Lower leg skin (tissue), 4 donors: Measurements from ENCODE around the gene IFT122. TPM values are rescaled to one million over a fixed set of nuclear protein-coding genes. Genes with fewer than 3 reads are reported as not detected.

ENCODE experiments used
- DNase-seq, 2 donors: peaks; one replicate each; pipeline ENCODE4 v3.0.0-alpha.2; 2019; ENCODE audit warnings: low spot score in 2 of 2
- H3K4me3 ChIP-seq: fragments of 200-600 bp; sonication (generic); 2 replicates; pipeline ENCODE4 v1.5.1; 2017; ENCODE audit warnings: mild to moderate bottlenecking, low read depth; ENCODE audit not compliant: poor library complexity, severe bottlenecking
- POLR2A ChIP-seq, 2 donors: fragments of 450-650 bp; IDR thresholded peaks; one replicate each; pipeline ENCODE4 v1.6.1; 2016 to 2017; ENCODE audit warnings: antibody characterized with exemption in 2 of 2, mild to moderate bottlenecking in 1 of 2, moderate library complexity in 1 of 2
- WGBS, 2 donors: methylation state at CpG; one replicate each; pipeline ENCODE4 v1.1.5; 2018; 5-methylcytosine and 5-hydroxymethylcytosine counted together
- intact Hi-C: fragments of 100-400 bp; cut with DNase I; formaldehyde crosslinking; loops from one replicate; pipeline ENCODE4 v1.15.0; 2023; ENCODE audit warnings: low total_unique reads
- total RNA-seq, 4 donors: library from RNA; depleted of rRNA; stranded (reverse); fragments of >200 nt; gene quantifications; one replicate each; pipeline ENCODE4 v1.1.0, GENCODE V29; 2016
- TF ChIP-seq, protein P1 (sequence below), 3 donors: fragments of 450-650 bp; IDR thresholded peaks; one replicate each; pipeline ENCODE4 v1.5.1; 2016; ENCODE audit warnings: antibody characterized with exemption in 3 of 3, mild to moderate bottlenecking in 3 of 3, moderate library complexity in 2 of 3

The IFT122 gene
- total RNA-seq, 4 donors from 2014 or later = 10.1 to 31.1 (median 22.5) TPM

- TF ChIP-seq POLR2A (IDR thresholded peaks at IDR 0.05) = no peak
- TF ChIP-seq, protein P1, sequence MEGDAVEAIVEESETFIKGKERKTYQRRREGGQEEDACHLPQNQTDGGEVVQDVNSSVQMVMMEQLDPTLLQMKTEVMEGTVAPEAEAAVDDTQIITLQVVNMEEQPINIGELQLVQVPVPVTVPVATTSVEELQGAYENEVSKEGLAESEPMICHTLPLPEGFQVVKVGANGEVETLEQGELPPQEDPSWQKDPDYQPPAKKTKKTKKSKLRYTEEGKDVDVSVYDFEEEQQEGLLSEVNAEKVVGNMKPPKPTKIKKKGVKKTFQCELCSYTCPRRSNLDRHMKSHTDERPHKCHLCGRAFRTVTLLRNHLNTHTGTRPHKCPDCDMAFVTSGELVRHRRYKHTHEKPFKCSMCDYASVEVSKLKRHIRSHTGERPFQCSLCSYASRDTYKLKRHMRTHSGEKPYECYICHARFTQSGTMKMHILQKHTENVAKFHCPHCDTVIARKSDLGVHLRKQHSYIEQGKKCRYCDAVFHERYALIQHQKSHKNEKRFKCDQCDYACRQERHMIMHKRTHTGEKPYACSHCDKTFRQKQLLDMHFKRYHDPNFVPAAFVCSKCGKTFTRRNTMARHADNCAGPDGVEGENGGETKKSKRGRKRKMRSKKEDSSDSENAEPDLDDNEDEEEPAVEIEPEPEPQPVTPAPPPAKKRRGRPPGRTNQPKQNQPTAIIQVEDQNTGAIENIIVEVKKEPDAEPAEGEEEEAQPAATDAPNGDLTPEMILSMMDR (IDR thresholded peaks at IDR 0.05) = no peak
- intact Hi-C loops = no loop called here
- no peak for DNase-seq
- H3K4me3 ChIP-seq = no peak overlapping the region
- WGBS, 2 donors = 95 to 96% methylated on average over 2 of the region's 2 CpGs
Measured at GRCh38 chr3:129460572-129460971, 20.5 kb downstream of the IFT122 start.

GRCh38 chr3:129461022-129461421 lies 21.0 kb downstream of the IFT122 start:
- no peak for TF ChIP-seq POLR2A (IDR thresholded peaks at IDR 0.05)
- TF ChIP-seq, protein P1 (IDR thresholded peaks at IDR 0.05) = no peak
- no peak for DNase-seq
- 68 to 83% methylated on average over 1 of the region's 1 CpG for WGBS, 2 donors
- intact Hi-C loops = no loop called here
- no peak overlapping the region for H3K4me3 ChIP-seq

- 70 to 81% methylated on average over 6 of the region's 6 CpGs for WGBS, 2 donors
- TF ChIP-seq, protein P1 (IDR thresholded peaks at IDR 0.05) = no peak
- no peak for TF ChIP-seq POLR2A (IDR thresholded peaks at IDR 0.05)
- intact Hi-C loops = no loop called here
- no peak overlapping the region for H3K4me3 ChIP-seq
- no peak for DNase-seq
Measured at GRCh38 chr3:129461461-129462146, 21.6 kb downstream of the IFT122 start.

GRCh38 chr3:129462361-129462968 lies 22.4 kb downstream of the IFT122 start:
- H3K4me3 ChIP-seq = no peak overlapping the region
- no peak for DNase-seq
- 97% methylated on average over 3 of the region's 3 CpGs for WGBS, 2 donors
- TF ChIP-seq, protein P1 (IDR thresholded peaks at IDR 0.05) = no peak
- TF ChIP-seq POLR2A (IDR thresholded peaks at IDR 0.05) = no peak
- intact Hi-C loops = no loop called here

DNA sequence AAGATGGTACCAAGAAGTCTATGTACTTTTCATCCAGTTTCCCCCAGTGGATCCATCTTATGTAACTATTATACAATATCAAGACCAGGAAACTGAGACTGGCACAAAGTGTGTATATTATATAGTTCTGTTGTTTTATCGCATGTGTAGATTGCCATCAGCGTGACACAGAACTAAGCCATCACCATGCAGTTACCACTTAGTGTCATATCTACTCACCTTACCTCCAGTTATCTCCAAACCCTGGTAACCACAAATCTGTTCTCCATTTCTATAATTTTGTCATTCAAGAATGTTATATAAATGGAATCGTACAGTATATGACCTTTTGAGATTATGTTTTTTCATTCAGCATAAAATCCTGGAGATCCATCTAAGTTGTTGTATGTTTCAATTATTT lies 23.1 kb downstream of the IFT122 start:
- no peak overlapping the region for H3K4me3 ChIP-seq
- no peak for DNase-seq
- TF ChIP-seq POLR2A (IDR thresholded peaks at IDR 0.05) = no peak
- TF ChIP-seq, protein P1 (IDR thresholded peaks at IDR 0.05) = no peak
- intact Hi-C loops = no loop called here
- WGBS, 2 donors = 91 to 98% methylated on average over 3 of the region's 3 CpGs
